Measurements from ENCODE around the gene PEG3. TPM values are rescaled to one million over a fixed set of nuclear protein-coding genes. Genes with fewer than 3 reads are reported as not detected.

PEG3 gene
- total RNA-seq, 1 experiment from 2014 or later = 1.6 TPM

GRCh38 chr19:56835401-56835800 is 5.1 kb downstream of the PEG3 start:
- H3K79me2 ChIP-seq (ENCODE audit: low read length) = no peaks in the 10 kb centered on the region
- no peak for TF ChIP-seq EZH2 (IDR thresholded peaks at IDR 0.05; ENCODE audit: low read length, unreplicated experiment)
- TF ChIP-seq, protein P1, sequence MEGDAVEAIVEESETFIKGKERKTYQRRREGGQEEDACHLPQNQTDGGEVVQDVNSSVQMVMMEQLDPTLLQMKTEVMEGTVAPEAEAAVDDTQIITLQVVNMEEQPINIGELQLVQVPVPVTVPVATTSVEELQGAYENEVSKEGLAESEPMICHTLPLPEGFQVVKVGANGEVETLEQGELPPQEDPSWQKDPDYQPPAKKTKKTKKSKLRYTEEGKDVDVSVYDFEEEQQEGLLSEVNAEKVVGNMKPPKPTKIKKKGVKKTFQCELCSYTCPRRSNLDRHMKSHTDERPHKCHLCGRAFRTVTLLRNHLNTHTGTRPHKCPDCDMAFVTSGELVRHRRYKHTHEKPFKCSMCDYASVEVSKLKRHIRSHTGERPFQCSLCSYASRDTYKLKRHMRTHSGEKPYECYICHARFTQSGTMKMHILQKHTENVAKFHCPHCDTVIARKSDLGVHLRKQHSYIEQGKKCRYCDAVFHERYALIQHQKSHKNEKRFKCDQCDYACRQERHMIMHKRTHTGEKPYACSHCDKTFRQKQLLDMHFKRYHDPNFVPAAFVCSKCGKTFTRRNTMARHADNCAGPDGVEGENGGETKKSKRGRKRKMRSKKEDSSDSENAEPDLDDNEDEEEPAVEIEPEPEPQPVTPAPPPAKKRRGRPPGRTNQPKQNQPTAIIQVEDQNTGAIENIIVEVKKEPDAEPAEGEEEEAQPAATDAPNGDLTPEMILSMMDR (conservative IDR thresholded peaks at IDR 0.05; ENCODE audit: low read depth, low read length) = no peak
- no peak for TF ChIP-seq EZH2phosphoT487 (IDR thresholded peaks at IDR 0.05; ENCODE audit: borderline replicate concordance, low read length)

DNA sequence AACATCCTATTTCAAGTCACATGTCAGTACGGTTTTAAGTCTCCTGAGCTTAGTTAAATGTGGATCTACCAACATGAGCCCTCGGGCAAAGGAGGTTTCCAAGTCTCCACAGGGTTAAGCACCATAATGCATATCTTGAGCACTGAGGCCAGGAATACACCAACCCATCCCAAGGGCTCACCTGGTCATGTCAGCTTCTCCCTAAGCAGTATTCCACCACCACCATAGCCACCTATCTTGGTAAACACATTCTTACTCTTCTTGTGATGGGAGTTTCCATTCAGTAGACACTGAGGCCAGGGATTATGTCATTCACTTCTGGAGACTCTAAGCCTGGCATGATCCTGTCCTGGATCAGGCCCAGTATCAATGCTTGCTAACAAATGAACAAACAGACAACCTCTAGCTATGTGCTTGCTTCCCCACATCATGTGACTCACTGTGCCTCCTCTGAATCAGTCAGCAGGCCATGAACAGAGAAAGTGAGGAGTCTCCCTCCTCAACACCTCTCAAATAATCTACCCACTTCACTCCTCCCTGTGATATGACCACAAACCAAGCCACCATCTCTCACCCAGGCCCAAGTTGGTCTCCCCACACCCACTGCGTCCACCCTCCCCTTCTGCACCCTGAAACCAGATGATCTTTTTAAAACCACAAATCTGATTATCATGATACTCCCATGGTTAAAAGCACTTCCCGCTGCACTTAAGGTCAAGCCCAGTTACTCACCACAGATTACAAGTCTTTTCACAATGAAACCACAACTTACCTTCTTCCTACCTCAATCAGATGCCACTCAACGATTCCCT is 5.8 kb downstream of the PEG3 start:
- no peak for DNase-seq
- no TSS peak for BruUV-seq (replicated peaks)

More at GRCh38 chr19:56835401-56835800, 5.1 kb downstream of the PEG3 start:
- Histone ChIP-seq H3F3A (ENCODE audit: low read length, unreplicated experiment) (no peaks in the 10 kb centered on the region), H4K20me1 (ENCODE audit: low read length) (no peaks in the 10 kb centered on the region), H3K9me3 (ENCODE audit: low read length) (peaks cover 22% of the 10 kb centered on the region; the same call in 1 of the 2 replicates), H3K4me3 (ENCODE audit: low read length) (no peak overlapping the region), H3K27me3 (ENCODE audit: low read length) (no peaks in the 10 kb centered on the region), H3K27ac (ENCODE audit: low read length) (no peak overlapping the region), H3K9me2 (replicated peaks; ENCODE audit: low read length) (no peaks in the 10 kb centered on the region), H3K4me2 (ENCODE audit: low read length) (no peak overlapping the region), H3K4me1 (ENCODE audit: insufficient read depth, low read length) (no peaks in the 10 kb centered on the region), H2AFZ (ENCODE audit: low read length) (no peak overlapping the region), H3K36me3 (ENCODE audit: low read depth, low read length) (no peaks in the 10 kb centered on the region), H3K9ac (ENCODE audit: low read length) (no peak overlapping the region)
- no peak for DNase-seq
- ChIA-PET CTCF (no interaction called here), POLR2A (ENCODE audit: unreplicated experiment) (no interaction called here)
- ATAC-seq = no peak
- BruUV-seq (replicated peaks) = no TSS peak
- intact Hi-C loops (cut with micrococcal nuclease) = loop anchor here (5.0 to 10.0 kb wide), 2 partner anchors 88 to 111 kb away; no protein-coding TSS in a partner anchor

DNA sequence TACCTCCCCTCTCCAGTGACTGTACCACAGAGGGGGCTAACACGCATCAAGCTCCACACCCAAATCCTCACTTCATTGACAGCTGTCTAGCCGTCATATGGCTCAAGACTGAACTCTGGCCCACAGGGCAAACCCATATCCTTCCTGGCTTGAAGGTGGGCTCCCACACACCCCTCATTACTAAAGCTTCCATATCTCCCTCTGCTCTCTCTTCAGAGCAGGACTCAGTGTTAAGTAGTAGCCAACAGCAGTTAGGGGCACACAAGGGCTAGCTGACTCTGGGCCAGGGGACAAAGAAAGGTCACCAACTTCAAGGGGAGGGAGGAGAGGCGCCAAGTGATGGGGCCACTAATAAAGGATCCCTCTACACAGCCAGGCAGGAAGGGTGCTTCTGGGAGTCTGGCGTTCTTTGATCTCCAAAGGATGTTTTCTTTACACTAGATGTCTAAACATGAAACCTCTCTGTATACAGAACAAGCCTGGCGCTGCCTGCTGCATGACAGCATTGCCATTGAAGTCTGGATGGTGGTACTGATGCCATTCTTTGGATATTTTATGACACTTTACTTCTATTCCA is 8.1 kb downstream of the PEG3 start:
- Histone ChIP-seq H3K27ac (ENCODE audit: low read length) (no peak overlapping the region), H3K36me3 (ENCODE audit: low read depth, low read length) (no peaks in the 10 kb centered on the region), H3F3A (ENCODE audit: low read length, unreplicated experiment) (no peaks in the 10 kb centered on the region), H3K79me2 (ENCODE audit: low read length) (no peaks in the 10 kb centered on the region), H3K4me3 (ENCODE audit: low read length) (no peak overlapping the region), H3K9me2 (replicated peaks; ENCODE audit: low read length) (no peaks in the 10 kb centered on the region), H4K20me1 (ENCODE audit: low read length) (no peaks in the 10 kb centered on the region), H3K4me2 (ENCODE audit: low read length) (no peak overlapping the region), H3K4me1 (ENCODE audit: insufficient read depth, low read length) (no peaks in the 10 kb centered on the region), H3K9me3 (ENCODE audit: low read length) (peaks cover 36% of the 10 kb centered on the region), H3K9ac (ENCODE audit: low read length) (no peak overlapping the region), H2AFZ (ENCODE audit: low read length) (no peak overlapping the region), H3K27me3 (ENCODE audit: low read length) (no peaks in the 10 kb centered on the region)
- TF ChIP-seq EZH2phosphoT487 (IDR thresholded peaks at IDR 0.05; ENCODE audit: borderline replicate concordance, low read length) (no peak), EZH2 (IDR thresholded peaks at IDR 0.05; ENCODE audit: low read length, unreplicated experiment) (no peak)
- TF ChIP-seq, protein P1 (conservative IDR thresholded peaks at IDR 0.05; ENCODE audit: low read depth, low read length) = no peak
- no peak for DNase-seq
- intact Hi-C loops (cut with micrococcal nuclease) = loop anchor here (10.0 kb wide), 1 partner anchor 108 kb away; no protein-coding TSS in a partner anchor
- ATAC-seq = no peak
- BruUV-seq (replicated peaks) = no TSS peak
- CTCF ChIA-PET = no interaction called here
- POLR2A ChIA-PET (ENCODE audit: unreplicated experiment) = no interaction called here

More for the DNA sequence above, 5.8 kb downstream of the PEG3 start:
- Histone ChIP-seq H3K79me2 (ENCODE audit: low read length) (no peaks in the 10 kb centered on the region), H3K4me2 (ENCODE audit: low read length) (no peak overlapping the region), H3K36me3 (ENCODE audit: low read depth, low read length) (no peaks in the 10 kb centered on the region), H4K20me1 (ENCODE audit: low read length) (no peaks in the 10 kb centered on the region), H3K27ac (ENCODE audit: low read length) (no peak overlapping the region), H3K9me3 (ENCODE audit: low read length) (peaks cover 29% of the 10 kb centered on the region; the same call in 1 of the 2 replicates), H3K27me3 (ENCODE audit: low read length) (no peaks in the 10 kb centered on the region), H3K4me3 (ENCODE audit: low read length) (no peak overlapping the region), H3K4me1 (ENCODE audit: insufficient read depth, low read length) (no peaks in the 10 kb centered on the region), H3K9me2 (replicated peaks; ENCODE audit: low read length) (no peaks in the 10 kb centered on the region), H2AFZ (ENCODE audit: low read length) (no peak overlapping the region), H3K9ac (ENCODE audit: low read length) (no peak overlapping the region), H3F3A (ENCODE audit: low read length, unreplicated experiment) (no peaks in the 10 kb centered on the region)
- CTCF ChIA-PET = no interaction called here
- ATAC-seq = no peak
- TF ChIP-seq EZH2phosphoT487 (IDR thresholded peaks at IDR 0.05; ENCODE audit: borderline replicate concordance, low read length) (no peak), EZH2 (IDR thresholded peaks at IDR 0.05; ENCODE audit: low read length, unreplicated experiment) (no peak)
- POLR2A ChIA-PET (ENCODE audit: unreplicated experiment) = no interaction called here
- intact Hi-C loops (cut with micrococcal nuclease) = loop anchor here (5.0 to 10.0 kb wide), 2 partner anchors 87 to 110 kb away; no protein-coding TSS in a partner anchor

All from PC-3 (cell line).